H9 (cell line): Measurements from ENCODE around the gene SSBP3. TPM values are rescaled to one million over a fixed set of nuclear protein-coding genes. Genes with fewer than 3 reads are reported as not detected.

Experiments
- DNase-seq: peaks from one replicate; pipeline ENCODE4 v3.0.0-alpha.2; 2017
- H2AFZ ChIP-seq: one replicate; pipeline ENCODE4 v1.6.1; 2013; ENCODE audit warnings: mild to moderate bottlenecking, low read length, control low read depth, moderate library complexity
- H2AK5ac ChIP-seq: 2 replicates; pipeline ENCODE4 v1.6.1; 2013; ENCODE audit warnings: low read length, control low read depth, mixed read lengths; ENCODE audit not compliant: insufficient read length
- H2BK120ac ChIP-seq: one replicate; pipeline ENCODE4 v1.6.1; 2013; ENCODE audit warnings: low read depth, mild to moderate bottlenecking, low read length, control low read depth, inconsistent platforms; ENCODE audit not compliant: poor library complexity, severe bottlenecking
- H2BK12ac ChIP-seq: 2 replicates; pipeline ENCODE4 v1.6.1; 2013; ENCODE audit warnings: low read length, control low read depth, mixed read lengths, low read depth; ENCODE audit not compliant: insufficient read length
- H2BK15ac ChIP-seq: 2 replicates; pipeline ENCODE4 v1.6.1; 2013; ENCODE audit warnings: low read depth, low read length, control low read depth
- H2BK20ac ChIP-seq: one replicate; pipeline ENCODE4 v1.6.1; 2013; ENCODE audit warnings: low read depth, mild to moderate bottlenecking, low read length, control low read depth, inconsistent platforms; ENCODE audit not compliant: poor library complexity, severe bottlenecking
- H2BK5ac ChIP-seq: 2 replicates; pipeline ENCODE4 v1.6.1; 2013; ENCODE audit warnings: low read length, control low read depth, mixed read lengths; ENCODE audit not compliant: insufficient read length
- H3K14ac ChIP-seq: 2 replicates; pipeline ENCODE4 v1.6.1; 2013; ENCODE audit warnings: low read length, control low read depth; ENCODE audit not compliant: insufficient read depth
- H3K18ac ChIP-seq: 2 replicates; pipeline ENCODE4 v1.6.1; 2013; ENCODE audit warnings: low read depth, mild to moderate bottlenecking, mixed read lengths, low read length, control low read depth; ENCODE audit not compliant: insufficient read length
- H3K23ac ChIP-seq: 2 replicates; pipeline ENCODE4 v1.6.1; 2013; ENCODE audit warnings: low read length, control low read depth, mixed read lengths, low read depth; ENCODE audit not compliant: insufficient read length
- H3K23me2 ChIP-seq: 2 replicates; pipeline ENCODE4 v1.6.1; 2013; ENCODE audit warnings: low read depth, mild to moderate bottlenecking, mixed read lengths, low read length, control low read depth; ENCODE audit not compliant: insufficient read length, poor library complexity, severe bottlenecking
- H3K27ac ChIP-seq: 2 replicates; pipeline ENCODE4 v1.5.1; 2013; ENCODE audit warnings: low read length, control low read depth, mixed read lengths, low read depth; ENCODE audit not compliant: insufficient read length
- H3K27me3 ChIP-seq: 2 replicates; pipeline ENCODE4 v1.6.1; 2013; ENCODE audit warnings: low read length, control low read depth, inconsistent platforms; ENCODE audit not compliant: insufficient read depth
- H3K4ac ChIP-seq: 2 replicates; pipeline ENCODE4 v1.6.1; 2013; ENCODE audit warnings: low read depth, mild to moderate bottlenecking, control low read depth, inconsistent platforms, low read length, moderate library complexity
- H3K4me1 ChIP-seq: 2 replicates; pipeline ENCODE4 v1.6.1; 2013; ENCODE audit warnings: low read length, control low read depth, inconsistent platforms; ENCODE audit not compliant: insufficient read depth
- H3K4me2 ChIP-seq: 2 replicates; pipeline ENCODE4 v1.6.1; 2013; ENCODE audit warnings: low read length, control low read depth, mixed read lengths; ENCODE audit not compliant: insufficient read length, insufficient read depth
- H3K56ac ChIP-seq: 2 replicates; pipeline ENCODE4 v1.6.1; 2013; ENCODE audit warnings: low read depth, mild to moderate bottlenecking, mixed read lengths, low read length, control low read depth; ENCODE audit not compliant: insufficient read length
- H3K79me1 ChIP-seq: 2 replicates; pipeline ENCODE4 v1.6.1; 2013; ENCODE audit warnings: low read depth, mild to moderate bottlenecking, moderate library complexity, low read length, control low read depth, inconsistent platforms; ENCODE audit not compliant: insufficient read depth, poor library complexity, severe bottlenecking
- H3K79me2 ChIP-seq: 2 replicates; pipeline ENCODE4 v1.6.1; 2013; ENCODE audit warnings: low read length, control low read depth, inconsistent platforms; ENCODE audit not compliant: insufficient read depth
- H3K9ac ChIP-seq: 2 replicates; pipeline ENCODE4 v1.6.1; 2013; ENCODE audit warnings: low read length, control low read depth, mixed read lengths; ENCODE audit not compliant: insufficient read length; ENCODE audit errors: extremely low read depth
- H3K9me3 ChIP-seq: one replicate; pipeline ENCODE4 v1.6.1; 2013; ENCODE audit warnings: low read depth, low read length, inconsistent platforms; ENCODE audit not compliant: control insufficient read depth
- H3T11ph ChIP-seq: one replicate; pipeline ENCODE4 v1.6.1; 2013; ENCODE audit warnings: mild to moderate bottlenecking, low read length, control low read depth, inconsistent platforms
- H4K20me1 ChIP-seq: one replicate; pipeline ENCODE4 v1.6.1; 2013; ENCODE audit not compliant: control insufficient read depth, insufficient read length, insufficient read depth
- H4K5ac ChIP-seq: 2 replicates; pipeline ENCODE4 v1.6.1; 2013; ENCODE audit warnings: low read depth, mild to moderate bottlenecking, mixed read lengths, low read length, control low read depth; ENCODE audit not compliant: insufficient read length
- H4K8ac ChIP-seq: replicated peaks from 2 replicates; pipeline ENCODE4 v1.6.1; 2013; ENCODE audit warnings: low read length, control low read depth, mixed read lengths, low read depth; ENCODE audit not compliant: insufficient read length
- H4K91ac ChIP-seq: 2 replicates; pipeline ENCODE4 v1.6.1; 2013; ENCODE audit warnings: low read depth, mild to moderate bottlenecking, moderate library complexity, mixed read lengths, low read length, control low read depth; ENCODE audit not compliant: insufficient read length
- H3K27ac Mint-ChIP-seq, 3 experiments: 2 replicates in 2 of 3; 3 replicates in 1 of 3; pipeline ENCODE4 v1.8.0; 2020 to 2021; ENCODE audit warnings: mixed read lengths in 3 of 3, mild to moderate bottlenecking in 1 of 3, moderate library complexity in 1 of 3
- H3K27me3 Mint-ChIP-seq: 2 replicates; pipeline ENCODE4 v1.8.0; 2021; ENCODE audit warnings: low read depth, mild to moderate bottlenecking, moderate library complexity, mixed read lengths
- H3K36me3 Mint-ChIP-seq, 3 experiments: 2 replicates in 2 of 3; 3 replicates in 1 of 3; pipeline ENCODE4 v1.8.0; 2020 to 2021; ENCODE audit warnings: low read depth in 3 of 3, mixed read lengths in 3 of 3; ENCODE audit not compliant: insufficient read depth in 1 of 3
- H3K4me1 Mint-ChIP-seq, 2 experiments: 2 replicates each; pipeline ENCODE4 v1.8.0; 2020; ENCODE audit warnings: mixed read lengths in 2 of 2
- H3K4me3 Mint-ChIP-seq, 2 experiments: 2 replicates in 1 of 2; 3 replicates in 1 of 2; pipeline ENCODE4 v1.8.0; 2020 to 2021; ENCODE audit warnings: mild to moderate bottlenecking in 2 of 2, mixed read lengths in 2 of 2, moderate library complexity in 1 of 2
- H3K9me3 Mint-ChIP-seq, 2 experiments: 2 replicates in 1 of 2; 3 replicates in 1 of 2; pipeline ENCODE4 v1.8.0; 2020; ENCODE audit warnings: mild to moderate bottlenecking in 2 of 2, mixed read lengths in 2 of 2, moderate library complexity in 1 of 2
- WGBS: extraction: QIAGEN DNeasy Blood & Tissue Kit; methylation state at CpG from one replicate; pipeline ENCODE4 v1.1.7; 2013; ENCODE audit warnings: missing lambda C conversion rate, low lambda C conversion rate, mixed read lengths; ENCODE audit not compliant: insufficient read length; ENCODE audit errors: extremely low coverage; 5-methylcytosine and 5-hydroxymethylcytosine counted together
- total RNA-seq: library from RNA; stranded (reverse); gene quantifications from 2 replicates; pipeline ENCODE4 v1.2.1, GENCODE V29; 2021
- TF ChIP-seq, protein P1 (sequence below): fragments of 200-600 bp; sonication (generic); conservative IDR thresholded peaks from 3 replicates; pipeline ENCODE4 v1.8.0; 2021; ENCODE audit warnings: antibody characterized with exemption, mild to moderate bottlenecking

SSBP3 gene
- total RNA-seq, 1 experiment from 2014 or later: 126 TPM

DNA sequence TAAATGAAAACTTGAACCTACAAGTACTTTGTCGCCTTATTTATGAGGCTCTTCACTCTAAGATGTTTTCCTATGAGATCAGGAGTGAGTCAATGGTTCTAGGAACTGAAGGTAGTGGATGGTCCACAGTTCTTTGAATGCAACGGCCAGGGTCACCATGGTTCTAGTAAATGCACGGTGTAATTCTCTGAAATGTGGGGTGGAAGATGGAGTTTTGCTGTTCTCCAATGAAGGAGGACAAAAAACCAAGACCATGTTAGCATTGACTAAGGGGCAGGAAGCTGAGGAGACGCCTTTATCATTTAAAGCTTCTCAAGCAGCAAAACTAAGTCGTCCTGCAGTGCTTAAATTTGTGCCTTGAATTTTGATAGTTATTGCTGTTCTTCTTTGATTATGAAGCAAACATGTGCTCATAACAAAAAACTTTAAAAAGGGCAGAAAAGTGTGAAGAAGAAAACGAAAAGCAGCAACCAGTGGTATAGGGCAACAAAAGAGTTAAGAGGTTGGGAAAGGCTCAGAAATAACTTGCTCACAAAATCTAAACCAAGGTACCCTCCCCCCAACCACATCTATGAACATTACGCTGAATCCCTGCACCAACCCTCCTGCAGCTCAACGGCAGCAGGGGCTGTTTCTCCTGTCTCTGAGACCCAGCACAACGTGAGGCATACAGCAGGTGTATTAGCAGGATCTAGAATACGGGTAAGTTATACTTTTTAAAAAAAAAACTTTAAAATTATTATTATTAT is 121.2 kb downstream of the SSBP3 start:
- no peaks in the 10 kb centered on the region for H3K27me3 Mint-ChIP-seq
- no peaks in the 10 kb centered on the region for H3K79me1 ChIP-seq
- H3K23ac ChIP-seq: no peak overlapping the region
- no peak overlapping the region for H3K4me2 ChIP-seq
- no peak overlapping the region for H2AK5ac ChIP-seq
- no peak overlapping the region for H3K14ac ChIP-seq
- no peaks in the 10 kb centered on the region for H3K9me3 ChIP-seq
- H3K9me3 Mint-ChIP-seq: no peaks in the 10 kb centered on the region
- no peak overlapping the region for H2BK120ac ChIP-seq
- H2BK5ac ChIP-seq: no peak overlapping the region
- no peak overlapping the region for H2BK15ac ChIP-seq
- no peak overlapping the region for H3K27ac ChIP-seq
- peak overlapping the region in 2 of 3 experiments; percentile 1 to 61; a peak in 5 of 7 replicates for H3K27ac Mint-ChIP-seq
- no peak overlapping the region for H3K56ac ChIP-seq
- no peak overlapping the region for H4K5ac ChIP-seq
- H3K18ac ChIP-seq: no peak overlapping the region
- H2AFZ ChIP-seq: no peak overlapping the region
- peak overlapping the region in 1 of 2 experiments; percentile 32; a peak in 1 of 5 replicates for H3K4me3 Mint-ChIP-seq
- H3K79me2 ChIP-seq: peaks cover 2% of the 10 kb centered on the region; the same call in 1 of the 2 replicates
- H2BK20ac ChIP-seq: no peak overlapping the region
- H4K8ac ChIP-seq: no peak overlapping the region
- H3K4me1 Mint-ChIP-seq: peaks cover 60 to 65% of the 10 kb centered on the region in 2 experiments
- no peak overlapping the region for H3K4ac ChIP-seq
- H3K9ac ChIP-seq: no peak overlapping the region
- H2BK12ac ChIP-seq: no peak overlapping the region
- H3K36me3 Mint-ChIP-seq: peaks cover 8 to 11% (median 9%) of the 10 kb centered on the region in 3 experiments; a peak in 6 of 7 replicates
- no peak overlapping the region for H4K91ac ChIP-seq
- DNase-seq: no peak
- TF ChIP-seq, protein P1, sequence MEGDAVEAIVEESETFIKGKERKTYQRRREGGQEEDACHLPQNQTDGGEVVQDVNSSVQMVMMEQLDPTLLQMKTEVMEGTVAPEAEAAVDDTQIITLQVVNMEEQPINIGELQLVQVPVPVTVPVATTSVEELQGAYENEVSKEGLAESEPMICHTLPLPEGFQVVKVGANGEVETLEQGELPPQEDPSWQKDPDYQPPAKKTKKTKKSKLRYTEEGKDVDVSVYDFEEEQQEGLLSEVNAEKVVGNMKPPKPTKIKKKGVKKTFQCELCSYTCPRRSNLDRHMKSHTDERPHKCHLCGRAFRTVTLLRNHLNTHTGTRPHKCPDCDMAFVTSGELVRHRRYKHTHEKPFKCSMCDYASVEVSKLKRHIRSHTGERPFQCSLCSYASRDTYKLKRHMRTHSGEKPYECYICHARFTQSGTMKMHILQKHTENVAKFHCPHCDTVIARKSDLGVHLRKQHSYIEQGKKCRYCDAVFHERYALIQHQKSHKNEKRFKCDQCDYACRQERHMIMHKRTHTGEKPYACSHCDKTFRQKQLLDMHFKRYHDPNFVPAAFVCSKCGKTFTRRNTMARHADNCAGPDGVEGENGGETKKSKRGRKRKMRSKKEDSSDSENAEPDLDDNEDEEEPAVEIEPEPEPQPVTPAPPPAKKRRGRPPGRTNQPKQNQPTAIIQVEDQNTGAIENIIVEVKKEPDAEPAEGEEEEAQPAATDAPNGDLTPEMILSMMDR: no peak
- no peak overlapping the region for H3T11ph ChIP-seq
- peaks cover 24% of the 10 kb centered on the region for H3K4me1 ChIP-seq
- no CpG with 5 or more reads among the region's 10 CpGs for WGBS
- no peaks in the 10 kb centered on the region for H3K27me3 ChIP-seq
- no peaks in the 10 kb centered on the region for H3K23me2 ChIP-seq
- H4K20me1 ChIP-seq: no peaks in the 10 kb centered on the region
